Measurements from ENCODE around the gene PLXDC2. TPM values are rescaled to one million over a fixed set of nuclear protein-coding genes. Genes with fewer than 3 reads are reported as not detected.

The PLXDC2 gene
- polyA plus RNA-seq, 1 of the 3 experiments (the other 2 are of a cell fraction) = 2.5 TPM

DNA sequence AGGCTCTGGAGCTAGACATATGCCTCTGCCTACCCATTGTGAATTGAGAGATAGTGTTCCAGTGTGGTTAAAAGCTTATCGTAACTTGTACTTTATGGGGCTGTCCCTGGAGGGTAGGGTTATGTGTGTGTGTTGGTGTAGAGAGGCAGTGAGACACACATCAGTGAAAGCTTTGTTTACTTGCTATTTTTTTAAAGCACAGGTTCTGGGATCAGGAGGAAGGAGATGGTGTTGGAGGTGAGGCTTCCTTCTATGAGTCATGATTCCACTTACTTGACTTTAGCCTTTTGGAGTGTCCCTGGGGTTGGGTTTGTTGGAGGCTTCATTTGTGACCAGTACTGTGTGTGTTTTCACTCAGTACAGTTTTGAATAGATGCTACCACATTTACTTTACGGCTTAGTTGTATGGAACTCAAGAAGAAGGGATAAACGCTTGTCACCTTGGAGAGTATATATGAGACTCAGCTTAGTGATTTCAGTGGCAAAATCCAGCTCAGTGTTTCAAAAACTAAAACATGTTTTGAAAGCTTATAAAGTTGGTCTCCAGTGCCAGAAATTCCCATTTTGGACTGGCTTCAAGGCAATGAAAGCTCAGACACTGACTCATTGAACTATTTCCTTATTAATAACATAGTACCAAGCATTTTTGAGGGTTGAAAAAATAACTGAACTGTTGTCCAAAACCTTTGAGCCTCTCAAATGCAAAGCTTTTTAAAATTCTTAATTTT lies 106.2 kb downstream of the PLXDC2 start:
- Histone ChIP-seq H3K4me3 (ENCODE audit: low read depth in 2 of 2, low read length in 1 of 2) (peak overlapping the region in 1 of 2 experiments; percentile 34; a peak in 2 of 4 replicates), H3F3A (replicated peaks; ENCODE audit: insufficient read depth) (peaks cover 26% of the 10 kb centered on the region), H3K9me2 (no peaks in the 10 kb centered on the region), H3K4me1 (ENCODE audit: control insufficient read depth in 1 of 2, insufficient read depth in 2 of 2, low read depth in 1 of 2, low read length in 1 of 2) (peaks cover 2 to 42% of the 10 kb centered on the region in 2 experiments), H2AFZ (ENCODE audit: low read depth) (peak overlapping the region; percentile 61; the same call in 1 of the 2 replicates), H3K4me2 (peak overlapping the region; percentile 59), H3K9ac (peak overlapping the region; percentile 36; the same call in 1 of the 2 replicates), H3K27ac (ENCODE audit: low read depth in 2 of 2, low read length in 1 of 2) (peak overlapping the region; percentile 84 to 90; a peak in 3 of 4 replicates), H4K20me1 (ENCODE audit: insufficient read depth) (no peaks in the 10 kb centered on the region), H3K36me3 (replicated peaks in 1 of 2; ENCODE audit: control insufficient read depth in 1 of 2, insufficient read depth in 2 of 2, low read length in 1 of 2) (no peaks in the 10 kb centered on the region), H3K79me2 (ENCODE audit: insufficient read depth) (no peaks in the 10 kb centered on the region), H3K27me3 (ENCODE audit: insufficient read depth) (no peaks in the 10 kb centered on the region), H3K9me3 (no peaks in the 10 kb centered on the region)
- POLR2A ChIA-PET = no interaction called here
- WGBS (ENCODE audit: low lambda C conversion rate) = 38% methylated on average over 3 of the region's 3 CpGs
- DNase-seq = no peak
- peak; percentile 59; the same call in 1 of the 2 replicates for TF ChIP-seq FOSL2 (IDR thresholded peaks at IDR 0.05; ENCODE audit: borderline replicate concordance, low read depth)
- TF ChIP-seq TCF12 (IDR thresholded peaks at IDR 0.05) = peak; percentile 51; the same call in 1 of the 2 replicates
- peak; percentile 53 for TF ChIP-seq JUND (IDR thresholded peaks at IDR 0.05)
- TF ChIP-seq, protein P1, sequence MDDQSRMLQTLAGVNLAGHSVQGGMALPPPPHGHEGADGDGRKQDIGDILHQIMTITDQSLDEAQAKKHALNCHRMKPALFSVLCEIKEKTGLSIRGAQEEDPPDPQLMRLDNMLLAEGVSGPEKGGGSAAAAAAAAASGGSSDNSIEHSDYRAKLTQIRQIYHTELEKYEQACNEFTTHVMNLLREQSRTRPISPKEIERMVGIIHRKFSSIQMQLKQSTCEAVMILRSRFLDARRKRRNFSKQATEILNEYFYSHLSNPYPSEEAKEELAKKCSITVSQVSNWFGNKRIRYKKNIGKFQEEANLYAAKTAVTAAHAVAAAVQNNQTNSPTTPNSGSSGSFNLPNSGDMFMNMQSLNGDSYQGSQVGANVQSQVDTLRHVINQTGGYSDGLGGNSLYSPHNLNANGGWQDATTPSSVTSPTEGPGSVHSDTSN (IDR thresholded peaks at IDR 0.05) = peak; percentile 29; the same call in 1 of the 2 replicates
- peak; percentile 81 for TF ChIP-seq NFIC (IDR thresholded peaks at IDR 0.05; ENCODE audit: borderline replicate concordance)
- TF ChIP-seq FOXJ3 (CRISPR knock-in tag; IDR thresholded peaks at IDR 0.05) = no peak
- peak in 1 of 2 experiments; percentile 55; a peak in 2 of 4 replicates for TF ChIP-seq EP300 (IDR thresholded peaks at IDR 0.05; ENCODE audit: borderline replicate concordance in 1 of 2, low read depth in 1 of 2, low read length in 1 of 2)
- TF ChIP-seq TEAD4 (IDR thresholded peaks at IDR 0.05; ENCODE audit: borderline replicate concordance, insufficient read depth) = peak; percentile 18; the same call in 1 of the 2 replicates
- no peak for TF ChIP-seq ZBTB33 (IDR thresholded peaks at IDR 0.05; ENCODE audit: borderline replicate concordance, low read depth)
- TF ChIP-seq RCOR1 (IDR thresholded peaks at IDR 0.05; ENCODE audit: low read length) = no peak
- CTCF ChIA-PET = interaction anchor here (0.8 to 0.9 kb wide), 2 partner anchors 32 to 49 kb away, joined by 3 read pairs; no protein-coding TSS in a partner anchor

DNA sequence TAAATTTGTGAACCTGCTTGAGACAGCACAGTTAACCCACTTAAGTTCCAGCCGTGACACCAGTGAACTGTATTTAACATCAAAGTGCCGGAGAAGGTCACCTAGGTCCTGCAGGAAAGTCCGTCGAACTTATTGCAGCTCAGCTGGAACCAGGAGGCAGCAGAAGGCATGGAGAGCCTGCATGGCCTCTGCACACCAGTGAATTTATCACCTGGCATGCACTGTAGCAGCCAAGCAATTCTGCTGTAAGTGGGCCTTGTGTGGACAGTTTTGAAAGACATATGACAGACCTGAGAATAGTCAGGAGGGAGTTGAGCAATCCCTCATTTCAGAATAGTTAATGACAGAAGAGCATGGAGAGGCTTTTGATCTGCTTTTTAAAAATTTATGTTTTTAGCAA lies 108.8 kb downstream of the PLXDC2 start:
- Histone ChIP-seq H3K27me3 (ENCODE audit: insufficient read depth) (no peaks in the 10 kb centered on the region), H2AFZ (ENCODE audit: low read depth) (no peak overlapping the region), H3K4me2 (no peak overlapping the region), H3K27ac (ENCODE audit: low read depth in 2 of 2, low read length in 1 of 2) (no peak overlapping the region), H4K20me1 (ENCODE audit: insufficient read depth) (no peaks in the 10 kb centered on the region), H3K79me2 (ENCODE audit: insufficient read depth) (no peaks in the 10 kb centered on the region), H3K4me1 (ENCODE audit: control insufficient read depth in 1 of 2, insufficient read depth in 2 of 2, low read depth in 1 of 2, low read length in 1 of 2) (peaks cover 2 to 41% of the 10 kb centered on the region in 2 experiments), H3K9ac (no peak overlapping the region), H3K4me3 (ENCODE audit: low read depth in 2 of 2, low read length in 1 of 2) (no peak overlapping the region), H3F3A (replicated peaks; ENCODE audit: insufficient read depth) (peaks cover 36% of the 10 kb centered on the region), H3K36me3 (replicated peaks in 1 of 2; ENCODE audit: control insufficient read depth in 1 of 2, insufficient read depth in 2 of 2, low read length in 1 of 2) (no peaks in the 10 kb centered on the region), H3K9me2 (no peaks in the 10 kb centered on the region), H3K9me3 (no peaks in the 10 kb centered on the region)
- 80% methylated on average over 4 of the region's 4 CpGs for WGBS (ENCODE audit: low lambda C conversion rate)
- ChIA-PET CTCF (no interaction called here), POLR2A (no interaction called here)
- TF ChIP-seq FOXJ3 (CRISPR knock-in tag; IDR thresholded peaks at IDR 0.05) (no peak), GABPA (IDR thresholded peaks at IDR 0.05; ENCODE audit: low read depth) (no peak), ELF1 (IDR thresholded peaks at IDR 0.05) (no peak), EP300 (IDR thresholded peaks at IDR 0.05; ENCODE audit: borderline replicate concordance in 1 of 2, low read depth in 1 of 2, low read length in 1 of 2) (no peak), RAD21 (IDR thresholded peaks at IDR 0.05; ENCODE audit: low read length) (no peak), TEAD4 (IDR thresholded peaks at IDR 0.05; ENCODE audit: borderline replicate concordance, insufficient read depth) (no peak), FOXM1 (IDR thresholded peaks at IDR 0.05; ENCODE audit: low read depth) (no peak), YY1 (IDR thresholded peaks at IDR 0.05; ENCODE audit: low read depth) (no peak), EZH2phosphoT487 (IDR thresholded peaks at IDR 0.05; ENCODE audit: borderline replicate concordance, low read depth) (no peak)
- DNase-seq = no peak

All from SK-N-SH (cell line).